D721Med (cell line): ENCODE results near the gene TMEM200C.

Source experiments
- DNase-seq: peaks from one replicate; pipeline ENCODE4 v3.0.0; 2011; ENCODE audit warnings: low spot score; ENCODE audit not compliant: insufficient read length
- FAIRE-seq: peaks from 2 replicates; lab custom pipeline; 2011; peaks lifted over from hg19 to GRCh38; lab: Jason Lieb, UNC
- CTCF ChIP-seq: IDR thresholded peaks from 2 replicates; pipeline ENCODE4 v1.5.1; 2012; ENCODE audit warnings: mild to moderate bottlenecking, control low read depth; ENCODE audit not compliant: insufficient read depth; ENCODE audit errors: missing control alignments

Gene TMEM200C

GRCh38 chr18:5840025-5840424, 55.3 kb downstream of the TMEM200C start:
- DNase-seq: no peak
- no peak for TF ChIP-seq CTCF
- no peak for FAIRE-seq

- DNase-seq (no peak), FAIRE-seq (no peak)
- no peak for TF ChIP-seq CTCF
Observed at GRCh38 chr18:5839102-5839501, 56.2 kb downstream of the TMEM200C start.
